H1 (cell line): Measurements from ENCODE around the gene THAP10. TPM values are rescaled to one million over a fixed set of nuclear protein-coding genes. Genes with fewer than 3 reads are reported as not detected.

ENCODE experiments used
- CHD7 ChIP-seq: fragments of 300-600 bp; sonication (generic); IDR thresholded peaks from 2 replicates; pipeline ENCODE4 v1.7.1; 2012; ENCODE audit warnings: low read length, moderate library complexity, mild to moderate bottlenecking, inconsistent platforms; ENCODE audit not compliant: insufficient replicate concordance
- GABPA ChIP-seq: IDR thresholded peaks from 2 replicates; pipeline ENCODE4 v1.6.1; 2011; ENCODE audit warnings: mild to moderate bottlenecking, low read length, moderate library complexity, borderline replicate concordance; ENCODE audit not compliant: insufficient read depth
- polyA plus RNA-seq, 7 experiments: library from polyadenylated mRNA; depleted of rRNA in 3 of 7; stranded (reverse) in 5 of 7; unstranded in 2 of 7; fragments of >200 nt in 5 of 7; fragments of 200-250 nt in 2 of 7; gene quantifications; 1 replicate in 5 of 7; 2 replicates in 1 of 7; 4 replicates in 1 of 7; pipeline versions ENCODE4 v1.2.1 to v1.2.3, GENCODE V29; 2011 to 2013; ENCODE audit warnings: missing spikeins in 2 of 7, mixed read lengths in 2 of 7
- total RNA-seq: library from RNA; stranded (reverse); fragmentation: NEBNext Ultra II Directional; extraction: Animal tissue kit (Norgen Biotek cat#: 25700); gene quantifications from 2 replicates; pipeline ENCODE4 v1.2.1, GENCODE V29; 2021

Gene THAP10
- total and polyA plus RNA-seq, 2 of the 8 experiments (the other 6 are each of a cell fraction or from before 2014, with no cell fraction given): 2.8 to 4.5 TPM

- TF ChIP-seq CHD7 (no peak), GABPA (peak; percentile 95)
These were observed at the start of gene THAP10, which contains the start of gene LRRC49 (continued) for GRCh38 chr15:70892002-70892911.
